Body of pancreas (tissue), 4 donors: Measurements from ENCODE around the gene ZNF839.

Source experiments
- CTCF ChIP-seq, 7 experiments: fragments of 450-650 bp in 4 of 7; fragments of 200-600 bp in 3 of 7; sonication (generic) in 3 of 7; IDR thresholded peaks; one replicate each; pipeline ENCODE4 v1.5.1; 2016 to 2019; ENCODE audit warnings: antibody characterized with exemption in 7 of 7
- POLR2A ChIP-seq, 3 donors: fragments of 450-650 bp; IDR thresholded peaks; one replicate each; pipeline ENCODE4 v1.6.1; 2016; ENCODE audit warnings: antibody characterized with exemption in 3 of 3, mild to moderate bottlenecking in 2 of 3

- TF ChIP-seq CTCF (IDR thresholded peaks at IDR 0.05): no peak
- TF ChIP-seq POLR2A (IDR thresholded peaks at IDR 0.05): peak in 1 of 3 donors; percentile 52
These were observed 601 bp downstream of the ZNF839 start for GRCh38 chr14:102320033-102320660.
